Erythroblast (primary cell): ENCODE results near the gene FOSL1.

Source experiments
- DNase-seq, 2 experiments: peaks; one replicate each; lab custom pipeline; 2025; lab: John Stamatoyannopoulos, UW
- GATA1 ChIP-seq: IDR thresholded peaks from 2 replicates; pipeline ENCODE4 v1.6.1; 2011; ENCODE audit warnings: low read depth, mild to moderate bottlenecking, control low read depth, low read length, moderate library complexity
- POLR2A ChIP-seq: IDR thresholded peaks from 2 replicates; pipeline ENCODE4 v1.6.1; 2011; ENCODE audit warnings: mild to moderate bottlenecking, low read length

The FOSL1 gene

DNA sequence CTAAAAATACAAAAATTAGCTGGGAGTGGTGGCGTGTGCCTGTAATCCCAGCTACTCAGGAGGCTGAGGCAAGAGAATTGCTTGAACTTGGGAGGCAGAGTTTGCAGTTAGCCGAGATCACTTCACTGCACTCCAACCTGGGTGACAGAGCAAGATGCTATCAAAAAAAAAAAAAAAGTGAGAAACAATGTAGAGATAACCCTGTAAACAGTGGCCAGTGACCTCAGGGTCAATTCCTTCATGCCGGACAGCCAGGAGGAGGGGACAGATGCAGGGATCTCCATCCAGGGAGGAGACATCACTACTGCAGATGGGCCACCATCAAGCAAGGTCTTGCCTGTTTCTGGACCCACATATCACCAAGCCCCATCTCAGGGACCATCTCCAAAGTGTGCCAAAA lies 52.4 kb downstream of the FOSL1 start:
- TF ChIP-seq GATA1 (no peak), POLR2A (no peak)
- no peak for DNase-seq

GRCh38 chr11:65844231-65844872 lies 55.8 kb downstream of the FOSL1 start:
- no peak for DNase-seq
- TF ChIP-seq GATA1 (no peak), POLR2A (no peak)

- DNase-seq = no peak
- TF ChIP-seq GATA1 (no peak), POLR2A (no peak)
Observed at GRCh38 chr11:65843811-65844210, 56.4 kb downstream of the FOSL1 start.

GRCh38 chr11:65842144-65842543 lies 58.0 kb downstream of the FOSL1 start:
- TF ChIP-seq POLR2A = no peak
- TF ChIP-seq GATA1 = no peak
- no peak for DNase-seq
